Keratinocyte (primary cell): ENCODE data around the gene CSF3. TPM values are rescaled to one million over a fixed set of nuclear protein-coding genes. Genes with fewer than 3 reads are reported as not detected.

Source experiments
- DNase-seq: peaks from one replicate; pipeline ENCODE4 v3.0.0-alpha.2; 2011; ENCODE audit warnings: low read depth, missing footprints, low spot score
- FAIRE-seq: peaks from 2 replicates; lab custom pipeline; 2011; peaks lifted over from hg19 to GRCh38; lab: Jason Lieb, UNC
- H2AFZ ChIP-seq: 2 replicates; pipeline ENCODE4 v1.6.0; 2012; ENCODE audit warnings: low read length, control low read depth, inconsistent platforms; ENCODE audit not compliant: control insufficient read depth
- H3K27ac ChIP-seq: 2 replicates; pipeline ENCODE4 v1.5.1; 2011; ENCODE audit warnings: low read length; ENCODE audit not compliant: control insufficient read depth, insufficient read depth
- H3K27me3 ChIP-seq: 3 replicates; pipeline ENCODE4 v1.6.0; 2011; ENCODE audit warnings: low read length; ENCODE audit not compliant: control insufficient read depth, insufficient read depth; ENCODE audit errors: extremely low read depth
- H3K36me3 ChIP-seq, 2 experiments: 2 replicates in 1 of 2; 3 replicates in 1 of 2; pipeline ENCODE4 v1.5.1; 2011; ENCODE audit warnings: low read length in 2 of 2, mild to moderate bottlenecking in 1 of 2; ENCODE audit not compliant: control insufficient read depth in 2 of 2, insufficient read depth in 2 of 2; ENCODE audit errors: extremely low read depth in 1 of 2
- H3K4me1 ChIP-seq: 3 replicates; pipeline ENCODE4 v1.5.1; 2011; ENCODE audit warnings: low read length; ENCODE audit not compliant: control insufficient read depth, insufficient read depth; ENCODE audit errors: extremely low read depth
- H3K4me2 ChIP-seq: 3 replicates; pipeline ENCODE4 v1.6.0; 2011; ENCODE audit warnings: low read depth, low read length; ENCODE audit not compliant: control insufficient read depth, insufficient read depth; ENCODE audit errors: extremely low read depth
- H3K4me3 ChIP-seq, 3 experiments: fragments of 200-600 bp in 1 of 3; sonication (generic) in 1 of 3; 2 replicates in 2 of 3; 3 replicates in 1 of 3; pipeline ENCODE4 v1.5.1; 2011 to 2016; ENCODE audit warnings: low read length in 3 of 3, mild to moderate bottlenecking in 3 of 3, control low read depth in 2 of 3, inconsistent platforms in 1 of 3, low read depth in 1 of 3, mixed read lengths in 1 of 3, mixed run types in 1 of 3, moderate library complexity in 1 of 3; ENCODE audit not compliant: control insufficient read depth in 2 of 3, insufficient read depth in 2 of 3; ENCODE audit errors: extremely low read depth in 1 of 3
- H3K79me2 ChIP-seq: 2 replicates; pipeline ENCODE4 v1.6.0; 2012; ENCODE audit warnings: low read length; ENCODE audit not compliant: control insufficient read depth, insufficient read depth
- H3K9ac ChIP-seq: 3 replicates; pipeline ENCODE4 v1.6.0; 2011; ENCODE audit warnings: low read length; ENCODE audit not compliant: control insufficient read depth, insufficient read depth; ENCODE audit errors: extremely low read depth
- H3K9me1 ChIP-seq: 3 replicates; pipeline ENCODE4 v1.6.0; 2011; ENCODE audit warnings: low read length; ENCODE audit not compliant: control insufficient read depth, insufficient read depth; ENCODE audit errors: extremely low read depth
- H3K9me3 ChIP-seq: 2 replicates; pipeline ENCODE4 v1.5.1; 2012; ENCODE audit warnings: low read depth, low read length; ENCODE audit not compliant: control insufficient read depth
- H4K20me1 ChIP-seq: 3 replicates; pipeline ENCODE4 v1.6.0; 2011; ENCODE audit warnings: low read length; ENCODE audit not compliant: control insufficient read depth, insufficient read depth; ENCODE audit errors: extremely low read depth
- CTCF ChIP-seq, 3 experiments: IDR thresholded peaks in 1 of 3; conservative IDR thresholded peaks in 1 of 3; optimal IDR thresholded peaks in 1 of 3; 2 replicates in 2 of 3; 3 replicates in 1 of 3; pipeline versions ENCODE3 to v1.5.1; 2011; ENCODE audit warnings: low read length in 3 of 3, mild to moderate bottlenecking in 3 of 3, moderate library complexity in 2 of 3, control low read depth in 1 of 3, inconsistent platforms in 1 of 3; ENCODE audit not compliant: insufficient read depth in 2 of 3; ENCODE audit errors: extremely low read depth in 1 of 3
- EZH2 ChIP-seq: IDR thresholded peaks from one replicate; pipeline ENCODE4 v1.6.1; 2012; ENCODE audit warnings: inconsistent platforms, mild to moderate bottlenecking, low read length, moderate library complexity
- dilution Hi-C: fragments of 300-500 bp; cut with MboI; formaldehyde crosslinking; loops from one replicate; pipeline ENCODE4 v1.7.0; 2020; ENCODE audit warnings: low sequenced_read_pairs; ENCODE audit not compliant: extremely low pct_ligation_motif_present
- polyA plus RNA-seq, 5 experiments: library from polyadenylated mRNA; depleted of rRNA in 3 of 5; stranded (reverse) in 3 of 5; stranded (forward) in 1 of 5; unstranded in 1 of 5; fragments of >200 nt; gene quantifications; 1 replicate in 1 of 5; 2 replicates in 3 of 5; 3 replicates in 1 of 5; pipeline versions ENCODE4 v1.2.1 to v1.2.3, GENCODE V29; 2011 to 2012; ENCODE audit warnings: missing spikeins in 2 of 5, low read depth in 1 of 5, low replicate concordance in 1 of 5

Gene CSF3
- polyA plus RNA-seq, 1 donor (not counting 4 experiments of a cell fraction or from before 2014, with no cell fraction given): 0.76 TPM

- TF ChIP-seq EZH2 (no peak), CTCF (optimal IDR thresholded peaks at IDR 0.05 in 1 of 3, IDR thresholded peaks at IDR 0.05 in 1 of 3, conservative IDR thresholded peaks at IDR 0.05 in 1 of 3; ENCODE audit: extremely low read depth in 1 of 3, insufficient read depth in 2 of 3, low read length in 3 of 3) (no peak)
- peak overlapping the region; percentile 49 to 83 (median 71) for H3K4me3 ChIP-seq
- peak overlapping the region; percentile 10 for H2AFZ ChIP-seq
- dilution Hi-C loops: no loop called here
- FAIRE-seq: peak; percentile 95
- no peaks in the 10 kb centered on the region for H3K9me1 ChIP-seq
- peak; percentile 76 for DNase-seq
- H4K20me1 ChIP-seq: peaks cover 6% of the 10 kb centered on the region
- H3K36me3 ChIP-seq: peaks cover under 1 to 3% of the 10 kb centered on the region in 2 experiments
- H3K9me3 ChIP-seq: no peaks in the 10 kb centered on the region
- H3K9ac ChIP-seq: peak overlapping the region; percentile 99
- peaks cover 34% of the 10 kb centered on the region for H3K4me1 ChIP-seq
- peak overlapping the region; percentile 98 for H3K27ac ChIP-seq
- H3K27me3 ChIP-seq: no peaks in the 10 kb centered on the region
- H3K4me2 ChIP-seq: peak overlapping the region; percentile 97
- H3K79me2 ChIP-seq: peaks cover 31% of the 10 kb centered on the region
Observed at GRCh38 chr17:39979016-39979670, 36.1 kb upstream of the CSF3 start.

GRCh38 chr17:39979893-39980350 is 35.3 kb upstream of the CSF3 start:
- Histone ChIP-seq H3K9me3 (no peaks in the 10 kb centered on the region), H2AFZ (peak overlapping the region; percentile 69), H4K20me1 (peaks cover 6% of the 10 kb centered on the region), H3K79me2 (peaks cover 39% of the 10 kb centered on the region), H3K9me1 (no peaks in the 10 kb centered on the region), H3K4me3 (peak overlapping the region; percentile 49 to 83 (median 71)), H3K4me2 (peak overlapping the region; percentile 97), H3K27me3 (no peaks in the 10 kb centered on the region), H3K36me3 (peaks cover 9% of the 10 kb centered on the region in 2 experiments), H3K4me1 (peaks cover 34% of the 10 kb centered on the region), H3K27ac (peak overlapping the region; percentile 98), H3K9ac (peak overlapping the region; percentile 99)
- dilution Hi-C loops: no loop called here
- TF ChIP-seq EZH2 (no peak), CTCF (optimal IDR thresholded peaks at IDR 0.05 in 1 of 3, IDR thresholded peaks at IDR 0.05 in 1 of 3, conservative IDR thresholded peaks at IDR 0.05 in 1 of 3; ENCODE audit: extremely low read depth in 1 of 3, insufficient read depth in 2 of 3, low read length in 3 of 3) (peak in 2 of 3 experiments; percentile 12 to 17)
- DNase-seq: peak; percentile 52
- FAIRE-seq: no peak
